Measurements from ENCODE around the gene IGF2BP2. TPM values are rescaled to one million over a fixed set of nuclear protein-coding genes. Genes with fewer than 3 reads are reported as not detected.

IGF2BP2 gene
- polyA plus RNA-seq, 1 experiment, result 9.9 TPM

DNA sequence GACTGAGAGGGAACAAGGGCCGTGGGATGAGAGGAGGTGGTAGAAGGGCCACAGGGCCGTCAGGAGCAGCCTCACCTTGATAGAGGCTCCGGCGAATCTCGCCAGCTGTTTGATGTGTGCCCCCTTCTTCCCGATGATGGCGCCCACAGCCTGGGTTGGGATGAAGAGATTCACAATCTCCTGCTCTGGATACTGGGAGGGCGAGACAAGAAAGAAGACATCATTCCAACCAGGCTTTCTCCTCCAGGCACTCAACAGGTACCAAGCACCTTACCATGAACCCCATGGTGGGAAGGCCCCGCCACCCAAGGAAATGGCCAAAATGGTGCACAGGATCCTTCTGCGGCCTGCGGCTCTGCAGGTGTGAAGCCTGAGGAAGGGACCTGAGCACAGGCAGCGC is 167.6 kb downstream of the IGF2BP2 start:
- POLR2A ChIA-PET, result interaction anchor here (1.9 kb wide), 1 partner anchor 280 kb away, joined by 12 read pairs; the partner anchor contains the start of gene TRA2B
- no peak for DNase-seq (ENCODE audit: low read depth, low spot score)
- H3K27me3 ChIP-seq (ENCODE audit: control insufficient read depth, insufficient read depth, low read length), result no peaks in the 10 kb centered on the region
- no peaks in the 10 kb centered on the region for H3K9me3 ChIP-seq (ENCODE audit: control insufficient read depth, insufficient read depth, low read length)
- H3K27ac ChIP-seq (ENCODE audit: low read depth, low read length), result peak overlapping the region; percentile 96
- no peak overlapping the region for H3K4me3 ChIP-seq (ENCODE audit: low read depth, low read length)
- CTCF ChIA-PET, result interaction anchor here (1.1 to 2.9 kb wide), 5 partner anchors 9 to 323 kb away, joined by 3 to 11 read pairs (median 3); no protein-coding TSS in a partner anchor
- TF ChIP-seq, protein P1, sequence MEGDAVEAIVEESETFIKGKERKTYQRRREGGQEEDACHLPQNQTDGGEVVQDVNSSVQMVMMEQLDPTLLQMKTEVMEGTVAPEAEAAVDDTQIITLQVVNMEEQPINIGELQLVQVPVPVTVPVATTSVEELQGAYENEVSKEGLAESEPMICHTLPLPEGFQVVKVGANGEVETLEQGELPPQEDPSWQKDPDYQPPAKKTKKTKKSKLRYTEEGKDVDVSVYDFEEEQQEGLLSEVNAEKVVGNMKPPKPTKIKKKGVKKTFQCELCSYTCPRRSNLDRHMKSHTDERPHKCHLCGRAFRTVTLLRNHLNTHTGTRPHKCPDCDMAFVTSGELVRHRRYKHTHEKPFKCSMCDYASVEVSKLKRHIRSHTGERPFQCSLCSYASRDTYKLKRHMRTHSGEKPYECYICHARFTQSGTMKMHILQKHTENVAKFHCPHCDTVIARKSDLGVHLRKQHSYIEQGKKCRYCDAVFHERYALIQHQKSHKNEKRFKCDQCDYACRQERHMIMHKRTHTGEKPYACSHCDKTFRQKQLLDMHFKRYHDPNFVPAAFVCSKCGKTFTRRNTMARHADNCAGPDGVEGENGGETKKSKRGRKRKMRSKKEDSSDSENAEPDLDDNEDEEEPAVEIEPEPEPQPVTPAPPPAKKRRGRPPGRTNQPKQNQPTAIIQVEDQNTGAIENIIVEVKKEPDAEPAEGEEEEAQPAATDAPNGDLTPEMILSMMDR (IDR thresholded peaks at IDR 0.05; ENCODE audit: low read depth, low read length), result no peak

DNA sequence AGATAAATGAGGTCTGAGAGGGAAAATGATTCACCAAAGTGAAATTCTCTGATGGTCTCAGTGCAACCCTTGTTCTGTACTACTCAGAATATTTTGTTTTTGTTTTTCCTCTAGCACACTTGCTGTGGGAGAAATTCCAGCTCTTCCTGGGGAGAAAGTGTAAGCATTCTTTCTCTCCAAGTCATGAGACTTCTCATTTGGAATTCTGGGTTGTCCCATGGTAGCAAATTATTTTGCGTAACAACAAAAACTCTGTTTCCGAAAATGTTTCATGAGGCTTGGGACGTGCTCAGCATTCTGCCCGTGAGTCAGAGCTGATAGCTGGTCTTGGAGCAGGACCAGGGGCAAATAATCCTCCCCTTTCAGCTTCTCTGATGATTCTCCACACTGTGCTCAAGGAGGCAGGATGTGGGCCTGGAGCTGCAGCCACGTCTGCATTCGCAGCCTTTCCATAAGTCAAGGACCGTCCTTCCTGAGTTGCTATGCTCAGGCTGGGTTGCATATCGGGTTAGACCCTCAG is 168.5 kb downstream of the IGF2BP2 start:
- POLR2A ChIA-PET, result interaction anchor here (0.6 to 1.9 kb wide), 8 partner anchors 13 to 281 kb away, joined by 3 to 12 read pairs (median 4); partner anchors contain the start of genes SENP2 and TRA2B

DNA sequence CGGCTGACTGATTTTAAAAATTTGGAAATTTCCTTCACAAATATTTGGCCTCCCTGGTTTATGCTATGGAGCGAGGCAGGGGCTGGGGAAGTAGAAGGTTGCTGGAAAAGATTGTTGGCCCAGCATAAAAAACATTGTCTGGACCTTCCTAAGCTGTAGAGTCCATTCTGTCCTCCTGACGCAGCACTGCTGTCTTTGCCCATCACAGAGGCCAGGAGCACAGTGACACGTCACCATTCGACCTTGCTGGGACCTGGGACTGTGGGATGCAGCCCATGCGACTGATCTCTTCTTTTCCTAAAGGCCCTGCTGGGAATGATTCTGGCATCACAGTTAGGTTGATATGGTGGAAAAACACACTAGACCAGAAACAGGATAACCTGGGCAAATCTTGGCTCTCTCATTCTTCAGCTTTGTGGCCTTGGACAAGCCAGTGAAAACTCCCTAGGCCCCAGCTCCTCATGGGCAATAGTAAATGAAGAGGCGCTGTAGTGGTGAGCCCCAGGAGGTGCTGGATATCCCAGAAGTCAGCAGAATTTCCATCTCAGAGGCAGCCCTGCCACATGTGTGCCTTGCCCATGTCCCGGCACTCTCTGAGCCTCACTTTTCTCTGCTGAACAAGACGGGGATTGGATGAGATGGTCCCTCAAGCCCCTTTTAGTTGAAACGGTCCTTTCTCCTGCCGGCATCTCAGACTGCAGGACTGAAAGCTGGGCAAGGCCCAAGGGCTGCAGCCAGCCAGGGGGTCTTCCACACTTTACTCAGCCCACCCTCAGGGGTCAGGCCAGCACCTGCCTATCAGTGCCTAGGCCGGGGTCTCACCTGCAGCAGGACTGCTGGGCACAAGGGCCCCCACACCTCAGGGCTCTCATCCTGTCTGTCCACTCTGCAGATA is 169.2 kb downstream of the IGF2BP2 start:
- ChIA-PET POLR2A (interaction anchor here (0.6 to 1.9 kb wide), 7 partner anchors 69 to 282 kb away, joined by 3 to 12 read pairs (median 4); partner anchors contain the start of genes SENP2 and TRA2B), CTCF (interaction anchor here (0.5 to 2.9 kb wide), 5 partner anchors 78 to 325 kb away, joined by 3 to 11 read pairs (median 4); no protein-coding TSS in a partner anchor)
- H3K9me3 ChIP-seq (ENCODE audit: control insufficient read depth, insufficient read depth, low read length), result no peaks in the 10 kb centered on the region
- H3K27ac ChIP-seq (ENCODE audit: low read depth, low read length), result peak overlapping the region; percentile 96
- no peaks in the 10 kb centered on the region for H3K27me3 ChIP-seq (ENCODE audit: control insufficient read depth, insufficient read depth, low read length)
- no peak overlapping the region for H3K4me3 ChIP-seq (ENCODE audit: low read depth, low read length)
- TF ChIP-seq, protein P1 (IDR thresholded peaks at IDR 0.05; ENCODE audit: low read depth, low read length), result no peak
- DNase-seq (ENCODE audit: low read depth, low spot score), result no peak

More for the DNA sequence above, 168.5 kb downstream of the IGF2BP2 start:
- Histone ChIP-seq H3K4me3 (ENCODE audit: low read depth, low read length) (no peak overlapping the region), H3K27ac (ENCODE audit: low read depth, low read length) (peak overlapping the region; percentile 96), H3K9me3 (ENCODE audit: control insufficient read depth, insufficient read depth, low read length) (no peaks in the 10 kb centered on the region), H3K27me3 (ENCODE audit: control insufficient read depth, insufficient read depth, low read length) (no peaks in the 10 kb centered on the region)
- DNase-seq (ENCODE audit: low read depth, low spot score), result peak; percentile 97
- CTCF ChIA-PET, result interaction anchor here (1.1 to 2.9 kb wide), 7 partner anchors 10 to 324 kb away, joined by 3 to 11 read pairs (median 4); no protein-coding TSS in a partner anchor
- TF ChIP-seq, protein P1 (IDR thresholded peaks at IDR 0.05; ENCODE audit: low read depth, low read length), result no peak

DNA sequence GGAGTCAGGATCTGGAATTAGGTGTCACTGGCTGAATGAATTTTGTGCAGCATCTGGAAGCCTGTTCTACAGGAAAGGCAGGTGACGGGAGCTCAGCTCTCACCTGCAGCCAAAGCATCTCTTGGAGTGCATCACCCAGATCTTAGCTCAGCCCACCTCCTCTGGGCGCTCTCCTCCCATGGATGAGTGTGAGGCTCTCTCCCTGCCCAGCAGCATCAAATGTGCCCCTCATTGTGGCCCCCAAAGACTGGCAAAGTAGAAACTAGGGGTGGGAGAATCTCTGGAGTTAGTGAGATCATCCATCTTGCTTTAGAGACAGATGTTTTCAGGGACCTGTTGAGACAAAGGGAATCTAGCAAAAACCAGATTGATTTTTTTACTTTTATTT is 170.1 kb downstream of the IGF2BP2 start:
- Histone ChIP-seq H3K4me3 (ENCODE audit: low read depth, low read length) (no peak overlapping the region), H3K9me3 (ENCODE audit: control insufficient read depth, insufficient read depth, low read length) (no peaks in the 10 kb centered on the region), H3K27me3 (ENCODE audit: control insufficient read depth, insufficient read depth, low read length) (no peaks in the 10 kb centered on the region), H3K27ac (ENCODE audit: low read depth, low read length) (no peak overlapping the region)
- no peak for DNase-seq (ENCODE audit: low read depth, low spot score)
- TF ChIP-seq, protein P1 (IDR thresholded peaks at IDR 0.05; ENCODE audit: low read depth, low read length), result no peak
- ChIA-PET CTCF (no interaction called here), POLR2A (no interaction called here)

All from AG04450 (cell line).